NCI-H128 (cell line): ENCODE measurements around the gene OPCML.

Experiments
- DNase-seq: peaks from one replicate; lab custom pipeline; 2025; ENCODE audit not compliant: unreplicated experiment; lab: John Stamatoyannopoulos, UW

Gene OPCML

DNA sequence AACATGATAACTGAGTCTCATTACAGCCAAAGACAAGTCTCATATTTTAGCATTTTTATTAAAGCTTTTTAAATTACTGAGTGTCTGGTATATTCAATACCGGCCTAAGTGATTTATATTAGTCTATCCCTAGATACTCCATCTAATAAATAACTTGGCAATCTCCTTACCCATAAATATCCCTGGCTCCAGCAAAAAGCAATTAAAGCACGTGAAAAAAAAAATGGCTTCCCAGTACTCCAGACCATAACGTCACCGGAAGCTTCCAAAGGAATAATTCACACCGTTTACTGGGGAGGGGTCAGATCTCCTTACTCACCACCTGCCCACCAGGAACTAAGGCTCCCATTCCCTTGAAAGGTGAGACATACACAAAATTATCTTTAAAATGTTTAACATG is 988.3 kb downstream of the OPCML start:
- no peak for DNase-seq

DNA sequence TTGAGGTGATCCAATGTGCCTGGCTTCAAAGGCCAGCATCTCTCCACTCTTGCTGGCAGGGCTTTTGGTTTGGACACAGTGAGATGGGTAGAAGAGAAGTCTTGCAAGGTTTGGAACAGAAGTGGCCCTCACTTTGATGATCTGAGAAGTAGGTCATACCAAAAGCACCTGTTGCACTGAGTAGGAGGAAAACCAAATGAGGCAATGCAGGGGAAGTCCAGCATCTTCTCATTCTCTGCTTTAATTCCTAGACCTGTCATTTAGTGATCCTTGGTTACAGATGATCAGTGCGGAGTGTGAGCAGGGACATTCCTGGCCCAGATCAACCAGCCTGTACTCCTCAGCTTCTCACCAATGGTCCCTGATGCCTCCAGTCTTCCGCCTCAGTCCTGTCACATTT is 990.5 kb downstream of the OPCML start:
- no peak for DNase-seq

GRCh38 chr11:132540581-132540980 is 991.7 kb downstream of the OPCML start:
- no peak for DNase-seq

DNA sequence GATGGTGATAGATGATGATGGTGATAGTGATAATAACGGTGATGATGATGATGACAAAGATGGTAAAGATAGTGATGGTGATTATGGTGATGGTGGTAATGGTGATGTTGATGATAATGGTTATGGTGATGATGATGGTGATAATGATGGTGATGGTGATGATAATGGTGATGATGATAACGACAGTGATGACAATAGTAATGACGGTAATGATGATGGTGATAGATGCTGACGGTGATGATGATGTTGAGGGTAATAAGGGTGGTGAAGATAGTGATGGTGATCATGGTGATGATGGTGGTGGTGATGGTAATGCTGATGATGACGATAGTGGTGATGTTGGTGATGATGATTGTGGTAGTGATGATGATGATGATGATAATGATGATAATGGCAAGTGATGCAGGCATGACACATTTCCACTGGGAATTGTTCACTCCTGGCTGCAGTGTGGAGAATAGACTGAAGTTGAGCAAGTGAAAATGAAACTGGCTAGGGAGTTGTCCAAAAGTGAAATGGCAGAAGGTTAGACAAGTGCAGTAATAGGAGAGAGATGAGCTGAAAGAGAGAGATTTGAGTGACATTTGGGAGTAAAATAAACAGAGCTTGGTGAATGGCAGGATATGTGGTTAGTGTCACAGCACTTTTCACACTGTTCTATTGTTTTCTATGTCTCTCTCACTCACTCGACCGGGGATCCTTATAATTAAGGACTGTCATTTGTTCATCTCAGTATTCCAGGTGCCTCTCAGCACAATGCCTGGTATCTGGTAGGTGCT is 992.5 kb downstream of the OPCML start:
- no peak for DNase-seq

DNA sequence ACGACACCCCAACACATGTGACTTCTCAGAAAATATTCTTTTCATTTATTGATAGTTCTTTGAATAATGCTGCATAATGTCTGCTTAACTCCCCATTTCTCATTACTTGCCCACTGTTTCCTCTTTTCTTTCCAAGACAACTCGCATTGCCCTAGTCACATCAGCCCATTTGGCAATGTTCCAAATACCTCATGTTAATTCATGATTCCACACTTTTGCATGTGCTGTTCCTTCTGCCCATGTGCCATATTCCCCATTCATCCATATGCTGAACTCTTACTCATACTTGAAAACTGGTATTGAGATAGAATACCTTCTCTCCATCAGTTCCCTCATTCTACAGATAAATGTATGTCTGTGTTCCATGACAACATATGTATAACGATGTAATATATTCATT is 993.7 kb downstream of the OPCML start:
- DNase-seq = no peak

DNA sequence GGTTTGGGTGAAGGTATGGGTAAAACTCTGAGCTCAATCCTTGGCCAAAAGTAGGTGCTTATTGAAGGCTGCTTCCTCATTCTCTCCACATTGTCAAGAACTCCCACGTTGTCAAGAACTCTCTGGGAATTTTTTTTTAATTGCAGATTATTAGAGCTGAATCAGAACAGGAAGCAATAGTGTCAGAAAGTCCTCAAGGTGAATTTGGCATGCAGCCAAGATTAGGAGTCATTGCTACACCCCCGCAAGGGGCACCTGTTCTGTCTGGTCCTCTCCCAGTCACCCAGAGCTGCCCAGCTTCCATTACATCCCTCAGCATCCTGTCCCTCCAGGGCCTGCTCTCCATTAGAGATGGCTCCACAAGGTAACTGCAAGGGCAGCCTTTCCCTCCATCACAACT is 996.5 kb downstream of the OPCML start:
- DNase-seq = no peak

GRCh38 chr11:132531921-132532320 is 1000.4 kb downstream of the OPCML start:
- DNase-seq = no peak

GRCh38 chr11:132528181-132528580 is 1004.1 kb downstream of the OPCML start:
- no peak for DNase-seq

GRCh38 chr11:132523929-132524328 is 1008.4 kb downstream of the OPCML start:
- no peak for DNase-seq

DNA sequence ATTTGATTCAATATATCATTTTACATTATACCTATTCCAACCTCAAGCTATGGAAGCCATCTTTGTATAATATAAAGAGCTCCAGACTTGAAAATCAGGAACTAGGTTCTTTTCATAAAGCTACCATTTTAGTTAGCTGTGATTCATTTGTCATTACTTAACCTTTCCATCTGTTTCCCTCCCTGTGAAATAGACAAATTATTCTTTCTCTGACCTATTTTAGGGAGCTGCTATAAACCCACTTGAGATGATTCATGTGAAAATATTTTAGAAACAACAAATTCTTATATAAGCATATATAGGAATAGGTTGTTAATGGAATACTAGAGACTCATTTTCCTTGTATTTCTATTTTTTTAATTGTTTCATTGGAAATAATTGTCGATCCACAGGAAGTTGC is 1012.1 kb downstream of the OPCML start:
- no peak for DNase-seq

GRCh38 chr11:132519241-132519815 is 1013.0 kb downstream of the OPCML start:
- no peak for DNase-seq

GRCh38 chr11:132504501-132505041 is 1027.7 kb downstream of the OPCML start:
- DNase-seq = no peak

DNA sequence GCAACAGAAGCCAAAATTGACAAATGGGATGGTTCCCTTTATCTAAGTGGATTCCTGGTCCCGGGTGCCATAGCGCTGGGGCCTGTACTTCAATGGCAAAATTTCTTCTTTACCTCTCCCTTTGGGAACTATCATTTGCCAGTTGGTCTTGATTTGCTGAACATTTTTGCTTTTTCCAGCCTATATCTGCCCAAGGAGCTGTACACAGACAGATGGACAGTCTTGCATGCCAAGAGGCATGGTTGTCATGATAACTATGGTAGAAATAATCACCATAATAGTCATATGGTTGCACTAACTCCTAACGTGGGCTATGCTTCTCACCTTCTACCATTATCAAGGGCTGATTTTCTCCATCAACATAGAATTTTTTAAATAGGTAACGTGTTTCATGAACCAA is 1030.9 kb downstream of the OPCML start:
- no peak for DNase-seq

DNA sequence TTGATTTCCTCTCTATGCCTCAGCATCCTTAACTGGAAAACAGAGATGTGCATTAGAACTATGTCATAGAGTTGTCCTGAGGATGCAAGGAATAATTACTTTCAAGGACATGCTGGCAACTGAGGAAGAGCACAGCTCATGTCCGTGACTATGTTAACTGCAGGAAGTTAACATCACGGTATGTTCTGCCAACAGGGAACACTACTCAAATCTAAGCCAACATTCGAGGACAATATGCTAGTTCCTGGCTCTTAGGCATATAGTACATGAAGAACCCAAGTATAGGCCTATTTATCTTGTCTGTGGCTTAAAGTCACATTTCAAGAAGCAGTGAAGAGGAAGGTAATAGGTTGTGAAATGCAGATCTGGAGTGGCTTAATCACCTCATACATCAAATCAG is 1032.6 kb downstream of the OPCML start:
- DNase-seq = no peak

GRCh38 chr11:132496341-132496740 is 1036.0 kb downstream of the OPCML start:
- no peak for DNase-seq

DNA sequence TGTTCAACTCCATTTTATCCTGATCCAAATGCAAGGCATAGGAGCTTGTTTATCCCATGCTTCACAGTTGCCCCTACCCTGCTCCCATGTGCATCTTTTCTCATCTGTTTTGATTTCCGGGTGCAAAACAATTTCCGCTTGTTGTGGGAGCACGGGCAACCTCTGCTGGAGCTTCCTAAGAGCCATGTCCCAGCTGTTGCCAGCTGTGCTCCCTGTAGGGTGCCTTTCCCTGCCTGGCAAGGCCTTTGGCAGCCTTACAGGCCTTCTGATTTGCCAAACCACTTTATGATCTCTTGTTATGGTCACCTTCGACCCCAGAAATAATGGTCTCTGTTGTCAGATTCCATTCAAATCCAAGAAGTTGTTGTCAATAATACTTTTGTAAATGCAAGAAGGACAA is 1038.5 kb downstream of the OPCML start:
- no peak for DNase-seq

- DNase-seq = no peak
Measured at GRCh38 chr11:132490978-132491377, 1041.3 kb downstream of the OPCML start.

DNA sequence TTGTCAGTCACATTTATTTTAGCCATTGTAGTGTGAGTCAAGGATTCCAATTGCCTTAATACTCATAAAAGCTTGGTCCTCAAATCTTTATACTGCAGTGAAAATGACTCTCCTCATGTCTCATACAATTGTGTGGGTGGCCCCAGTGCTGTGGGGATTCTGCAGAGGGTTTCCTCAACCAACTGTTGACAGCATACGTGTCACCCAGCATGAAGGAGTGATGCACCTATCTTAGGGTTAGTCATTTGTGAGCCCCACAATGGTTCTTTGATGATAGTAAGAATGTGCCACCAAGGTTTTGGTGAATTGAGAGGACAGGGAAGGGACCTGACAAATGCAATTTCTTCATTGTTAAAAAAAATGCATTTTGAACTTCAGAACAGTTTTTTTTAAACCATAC is 1046.2 kb downstream of the OPCML start:
- DNase-seq = no peak

GRCh38 chr11:132475026-132475425 is 1057.3 kb downstream of the OPCML start:
- DNase-seq = no peak

GRCh38 chr11:132472411-132473172 is 1059.7 kb downstream of the OPCML start:
- DNase-seq = no peak

- DNase-seq = no peak
Measured at GRCh38 chr11:132471466-132471865, 1060.8 kb downstream of the OPCML start.

DNA sequence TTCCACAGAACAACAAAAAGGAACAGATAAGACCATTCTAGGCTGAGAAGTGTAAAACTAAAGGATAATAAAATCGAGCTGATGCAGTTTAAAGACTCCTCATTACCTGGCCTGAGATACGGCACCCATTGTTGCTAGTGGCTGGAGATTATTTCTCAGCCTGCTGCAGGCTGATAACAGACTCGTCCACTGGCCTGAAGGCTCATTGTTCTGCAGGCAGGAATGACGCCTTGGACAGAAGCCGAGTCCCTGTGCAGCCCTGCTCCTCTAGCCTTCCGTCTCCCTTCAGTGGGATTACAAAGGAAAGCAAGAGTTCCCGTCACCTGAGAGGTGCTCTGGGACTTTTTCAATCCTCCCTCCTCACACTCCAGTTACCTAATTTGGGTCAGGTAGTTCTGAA is 1065.3 kb downstream of the OPCML start:
- DNase-seq = no peak
